Upper lobe of left lung (tissue), 6 donors: ENCODE results near the gene APOBEC3C. TPM values are rescaled to one million over a fixed set of nuclear protein-coding genes. Genes with fewer than 3 reads are reported as not detected.
"Not testable (repeated sequence)": the region's sequence is repeated elsewhere in the genome, so short reads cannot be mapped to it uniquely, and the experiment has no call there.

Experiments used
- ATAC-seq, 2 donors: fragments of 200-7000 bp; cut with Tn5 transposase; one replicate each; pipeline ENCODE4 v1.9.1; 2022; ENCODE audit warnings: mild to moderate bottlenecking in 2 of 2, moderate library complexity in 2 of 2; ENCODE audit not compliant: low FRiP score in 2 of 2
- DNase-seq, 2 donors: peaks; one replicate each; pipeline ENCODE4 v3.0.0-alpha.2; 2019 to 2020
- H3K27ac ChIP-seq, 4 donors: fragments of 200-600 bp; sonication (generic); one replicate each; pipeline ENCODE4 v1.5.1; 2016 to 2019
- H3K27me3 ChIP-seq, 4 donors: fragments of 200-600 bp; sonication (generic); one replicate each; pipeline ENCODE4 v1.5.1; 2017 to 2019
- H3K36me3 ChIP-seq, 4 donors: fragments of 200-600 bp; sonication (generic); one replicate each; pipeline ENCODE4 v1.5.1; 2016 to 2019
- H3K4me1 ChIP-seq, 4 donors: fragments of 200-600 bp; sonication (generic); one replicate each; pipeline ENCODE4 v1.5.1; 2018 to 2019
- H3K4me3 ChIP-seq, 4 donors: fragments of 200-600 bp; sonication (generic); one replicate each; pipeline ENCODE4 v1.5.1; 2017 to 2019; ENCODE audit warnings: mild to moderate bottlenecking in 2 of 4, moderate library complexity in 1 of 4
- H3K9me3 ChIP-seq, 4 donors: fragments of 200-600 bp; sonication (generic); one replicate each; pipeline ENCODE4 v1.5.1; 2018 to 2019
- EP300 ChIP-seq, 4 donors: sonication (generic); formaldehyde crosslinking; IDR thresholded peaks; one replicate each; pipeline ENCODE4 v1.5.1; 2017; ENCODE audit warnings: antibody characterized with exemption in 4 of 4, control low read depth in 2 of 4
- POLR2A ChIP-seq, 4 donors: fragments of 450-650 bp; IDR thresholded peaks; one replicate each; pipeline ENCODE4 v1.5.1; 2016 to 2017; ENCODE audit warnings: antibody characterized with exemption in 4 of 4, mild to moderate bottlenecking in 2 of 4
- POLR2AphosphoS5 ChIP-seq, 2 donors: sonication (generic); formaldehyde crosslinking; IDR thresholded peaks; one replicate each; pipeline ENCODE4 v1.5.1; 2017; ENCODE audit warnings: antibody characterized with exemption in 2 of 2
- WGBS, 2 donors: methylation state at CpG; one replicate each; pipeline ENCODE4 v1.1.5; 2017 to 2018; 5-methylcytosine and 5-hydroxymethylcytosine counted together
- total RNA-seq, 6 donors: library from RNA; depleted of rRNA in 4 of 6; stranded (reverse); fragments of >200 nt in 4 of 6; gene quantifications; one replicate each; pipeline versions ENCODE4 v1.1.0 to v1.2.1, GENCODE V29; 2016 to 2021
- TF ChIP-seq, protein P1 (sequence below), 6 experiments: fragments of 450-650 bp in 4 of 6; fragments of 200-600 bp in 2 of 6; sonication (generic) in 2 of 6; IDR thresholded peaks; one replicate each; pipeline ENCODE4 v1.5.1; 2016 to 2019; ENCODE audit warnings: antibody characterized with exemption in 6 of 6
- donor health status: DM: no; HTN: no; CAD: no; lungs with moderate emphysema.
- donor health status: DM: no; HTN: yes; CAD: no; lungs with severe emphysema.

The APOBEC3C gene
- total RNA-seq, 6 donors from 2014 or later, result 6.1 to 27.0 (median 11.1) TPM

DNA sequence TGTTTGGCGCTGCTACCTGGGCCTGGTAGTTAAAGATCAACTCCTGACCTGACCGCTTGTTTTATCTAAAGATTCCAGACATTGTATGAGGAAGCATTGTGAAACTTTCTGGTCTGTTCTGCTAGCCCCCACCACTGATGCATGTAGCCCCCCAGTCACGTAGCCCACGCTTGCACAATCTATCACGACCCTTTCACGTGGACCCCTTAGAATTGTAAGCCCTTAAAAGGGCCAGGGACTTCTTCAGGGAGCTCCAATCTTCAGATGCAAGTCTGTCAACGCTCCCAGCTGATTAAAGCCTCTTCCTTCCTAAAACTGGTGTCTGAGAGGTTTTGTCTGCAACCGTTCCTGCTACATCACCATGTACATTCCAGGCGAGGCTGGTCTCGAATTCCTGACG, 41.6 kb downstream of the APOBEC3C start:
- no peak overlapping the region for H3K4me3 ChIP-seq
- H3K9me3 ChIP-seq, result no peaks in the 10 kb centered on the region
- no peak overlapping the region for H3K27ac ChIP-seq
- no peaks in the 10 kb centered on the region for H3K4me1 ChIP-seq
- TF ChIP-seq POLR2A (IDR thresholded peaks at IDR 0.05) (no peak), POLR2AphosphoS5 (IDR thresholded peaks at IDR 0.05) (no peak), EP300 (IDR thresholded peaks at IDR 0.05) (no peak)
- TF ChIP-seq, protein P1, sequence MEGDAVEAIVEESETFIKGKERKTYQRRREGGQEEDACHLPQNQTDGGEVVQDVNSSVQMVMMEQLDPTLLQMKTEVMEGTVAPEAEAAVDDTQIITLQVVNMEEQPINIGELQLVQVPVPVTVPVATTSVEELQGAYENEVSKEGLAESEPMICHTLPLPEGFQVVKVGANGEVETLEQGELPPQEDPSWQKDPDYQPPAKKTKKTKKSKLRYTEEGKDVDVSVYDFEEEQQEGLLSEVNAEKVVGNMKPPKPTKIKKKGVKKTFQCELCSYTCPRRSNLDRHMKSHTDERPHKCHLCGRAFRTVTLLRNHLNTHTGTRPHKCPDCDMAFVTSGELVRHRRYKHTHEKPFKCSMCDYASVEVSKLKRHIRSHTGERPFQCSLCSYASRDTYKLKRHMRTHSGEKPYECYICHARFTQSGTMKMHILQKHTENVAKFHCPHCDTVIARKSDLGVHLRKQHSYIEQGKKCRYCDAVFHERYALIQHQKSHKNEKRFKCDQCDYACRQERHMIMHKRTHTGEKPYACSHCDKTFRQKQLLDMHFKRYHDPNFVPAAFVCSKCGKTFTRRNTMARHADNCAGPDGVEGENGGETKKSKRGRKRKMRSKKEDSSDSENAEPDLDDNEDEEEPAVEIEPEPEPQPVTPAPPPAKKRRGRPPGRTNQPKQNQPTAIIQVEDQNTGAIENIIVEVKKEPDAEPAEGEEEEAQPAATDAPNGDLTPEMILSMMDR (IDR thresholded peaks at IDR 0.05), result no peak
- WGBS, 2 donors, result 91% methylated on average over 11 of the region's 11 CpGs
- ATAC-seq (no peak), DNase-seq (no peak)
- no peaks in the 10 kb centered on the region for H3K27me3 ChIP-seq
- no peaks in the 10 kb centered on the region for H3K36me3 ChIP-seq

DNA sequence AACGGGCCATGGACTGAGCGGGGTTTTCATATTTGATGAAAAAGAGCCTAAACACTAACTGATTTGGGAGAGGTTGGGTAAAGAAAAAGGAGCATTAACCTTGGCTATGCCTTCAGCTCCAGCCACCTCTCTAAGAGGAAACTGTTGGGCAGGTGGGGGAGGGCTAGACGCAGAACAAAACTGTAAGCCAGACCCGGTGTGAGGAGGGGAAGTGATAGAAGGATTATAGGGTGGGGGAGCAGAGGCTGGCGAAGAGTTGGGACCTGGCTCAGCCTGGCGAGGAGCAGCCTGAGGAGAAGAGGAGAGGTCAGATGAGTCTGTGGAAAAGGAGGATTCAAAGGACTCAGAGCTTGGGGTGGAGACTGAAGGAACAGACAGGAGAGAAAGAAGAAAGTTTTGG, 47.2 kb downstream of the APOBEC3C start:
- DNase-seq, H3K27me3 ChIP-seq, H3K36me3 ChIP-seq, ATAC-seq, H3K4me3 ChIP-seq, H3K4me1 ChIP-seq, H3K27ac ChIP-seq, H3K9me3 ChIP-seq: not testable (repeated sequence)
- 51 to 59% methylated on average over 6 of the region's 6 CpGs for WGBS, 2 donors

DNA sequence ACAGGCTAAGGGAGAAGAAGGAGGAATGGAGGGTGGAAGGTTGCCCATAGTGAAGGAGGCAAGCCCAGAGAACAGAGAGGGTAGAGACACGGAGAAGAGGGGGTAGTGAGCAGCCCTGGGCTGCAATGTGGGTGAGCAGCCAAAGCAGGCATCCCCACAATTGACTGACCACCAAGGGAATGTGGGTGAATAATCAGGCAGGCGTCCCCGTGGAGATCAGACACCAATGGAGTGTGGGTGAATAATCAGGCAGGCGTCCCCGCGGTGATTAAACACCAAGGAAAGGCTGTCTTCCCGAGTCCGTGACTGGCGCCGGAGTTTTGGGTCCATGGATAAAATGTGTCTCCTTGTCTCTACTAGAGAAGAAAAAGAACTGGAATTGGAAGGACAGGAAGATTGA, 47.9 kb downstream of the APOBEC3C start:
- not testable (repeated sequence) for H3K27ac ChIP-seq, H3K36me3 ChIP-seq, H3K4me3 ChIP-seq, ATAC-seq, H3K27me3 ChIP-seq, H3K4me1 ChIP-seq, H3K9me3 ChIP-seq, DNase-seq
- 80 to 87% methylated on average over 10 of the region's 10 CpGs for WGBS, 2 donors

DNA sequence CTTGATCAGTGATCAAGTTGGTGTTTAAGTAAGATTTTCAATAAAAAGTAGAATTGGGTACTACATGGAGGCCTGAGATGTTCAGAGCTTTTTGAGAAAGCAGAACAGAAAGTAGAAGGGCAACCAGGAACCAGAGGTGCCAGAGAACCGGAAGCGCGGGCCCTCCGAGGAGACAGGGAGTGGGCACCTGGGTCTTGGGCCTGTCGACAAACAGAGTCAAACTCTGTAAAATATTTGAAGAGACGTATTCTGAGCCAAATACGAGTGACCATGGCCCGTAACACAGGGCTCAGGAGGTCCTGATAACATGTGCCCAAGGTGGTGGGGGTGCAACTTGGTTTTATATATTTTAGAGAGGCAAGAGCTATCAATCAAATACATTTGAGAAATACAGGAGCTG, 49.8 kb downstream of the APOBEC3C start:
- H3K9me3 ChIP-seq, DNase-seq, H3K27ac ChIP-seq, ATAC-seq, H3K36me3 ChIP-seq, H3K4me3 ChIP-seq, H3K27me3 ChIP-seq, H3K4me1 ChIP-seq: not testable (repeated sequence)
- 86 to 98% methylated on average over 8 of the region's 8 CpGs for WGBS, 2 donors

DNA sequence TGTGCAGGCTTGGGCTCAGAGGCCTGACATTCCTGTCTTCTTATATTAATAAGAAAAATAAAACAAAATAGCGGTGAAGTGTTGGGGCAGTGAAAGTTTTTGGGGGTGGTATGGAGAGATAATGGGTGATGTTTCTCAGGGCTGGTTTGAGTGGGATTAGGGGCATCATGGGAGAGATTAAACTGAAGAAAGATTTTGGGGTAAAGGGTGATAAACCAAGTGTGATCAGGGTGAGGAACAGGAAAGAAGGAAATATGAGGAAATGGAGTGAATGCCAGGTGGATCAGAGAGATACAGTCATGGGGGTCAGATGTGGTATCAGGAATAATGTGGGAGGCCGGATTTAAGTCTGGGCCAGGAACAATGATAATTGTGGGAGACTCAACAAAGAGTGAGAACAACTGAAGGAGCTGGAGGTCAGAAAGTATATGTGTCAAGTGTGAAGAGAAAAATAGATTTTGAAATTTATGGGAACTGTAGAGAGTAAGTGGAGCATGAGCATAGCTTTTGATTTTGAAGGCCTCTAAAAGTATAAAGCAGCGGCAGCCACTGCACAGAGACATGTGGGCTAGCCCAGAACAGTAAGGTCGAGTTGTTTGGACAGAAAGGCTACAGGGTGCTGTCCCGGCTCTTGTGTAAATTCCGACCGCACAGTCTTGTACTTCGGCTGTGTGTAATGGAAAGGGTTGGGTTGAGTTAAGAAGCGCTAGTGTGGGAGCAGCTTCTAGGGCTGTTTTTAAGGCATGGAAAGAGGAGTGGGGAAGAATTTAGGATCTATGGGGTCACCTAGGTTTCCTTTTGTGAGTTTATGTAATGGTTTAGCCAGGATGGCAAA, 52.6 kb downstream of the APOBEC3C start:
- 81 to 82% methylated on average over 9 of the region's 9 CpGs for WGBS, 2 donors
- not testable (repeated sequence) for H3K27ac ChIP-seq, H3K4me3 ChIP-seq, H3K27me3 ChIP-seq, ATAC-seq, H3K36me3 ChIP-seq, DNase-seq, H3K4me1 ChIP-seq, H3K9me3 ChIP-seq

DNA sequence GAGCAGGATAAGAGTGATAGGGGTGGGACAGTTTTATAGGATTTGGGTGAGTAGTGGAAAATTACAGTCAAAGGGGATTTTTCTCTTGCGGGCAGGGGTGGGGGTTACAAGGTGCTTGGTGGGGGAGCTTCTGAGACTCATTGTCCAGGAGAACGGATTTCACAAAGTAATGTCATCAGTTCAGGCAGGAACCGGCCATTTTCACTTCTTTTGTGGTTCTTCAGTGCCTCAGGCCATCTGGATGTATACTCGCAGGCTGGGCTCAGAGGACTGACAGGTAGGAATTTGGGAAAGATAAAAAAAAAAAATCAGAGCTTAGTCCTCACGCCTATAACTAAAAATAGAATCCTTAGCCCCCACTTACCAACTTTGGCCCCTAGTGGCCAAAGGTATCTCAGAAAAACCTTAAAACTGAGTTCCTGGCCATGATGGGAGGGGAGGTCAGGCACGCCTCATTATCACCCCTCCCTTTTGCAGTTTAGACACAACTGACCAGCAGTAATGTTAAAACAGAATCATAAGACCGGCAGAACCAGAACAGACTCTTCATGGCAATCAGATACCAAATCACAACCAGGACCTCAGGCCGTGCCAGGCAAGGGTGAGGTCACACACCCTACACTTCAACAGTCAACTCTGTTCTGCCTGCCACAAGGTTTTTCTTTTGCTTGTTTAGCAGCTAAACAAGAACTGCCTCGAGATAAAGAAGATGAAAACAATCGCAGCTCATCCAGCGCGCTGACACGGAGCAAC, 54.2 kb downstream of the APOBEC3C start:
- TF ChIP-seq, protein P1 (IDR thresholded peaks at IDR 0.05), result no peak
- no peak for DNase-seq
- no peaks in the 10 kb centered on the region for H3K4me1 ChIP-seq
- no peak overlapping the region for H3K27ac ChIP-seq
- no peaks in the 10 kb centered on the region for H3K36me3 ChIP-seq
- H3K27me3 ChIP-seq, result no peaks in the 10 kb centered on the region
- H3K4me3 ChIP-seq, result no peak overlapping the region
- 72 to 75% methylated on average over 13 of the region's 13 CpGs for WGBS, 2 donors
- H3K9me3 ChIP-seq, result no peaks in the 10 kb centered on the region
- no peak for ATAC-seq

Other genes starting within 250 kb of the APOBEC3C start
- 10 to 100 TPM; 14.7 to 23.7 (median 20.2) TPM for gene DNAL4, start 220.1 kb upstream of the APOBEC3C start, total RNA-seq
- 1 to 10 TPM in 5 of 6 donors, not detected in 1; 1.4 to 6.6 (median 3.0) TPM for gene NPTXR, start 170.2 kb upstream of the APOBEC3C start, total RNA-seq
- gene CBX6, start 142.0 kb upstream of the APOBEC3C start, total RNA-seq, result 10 to 100 TPM; 30.4 to 74.9 (median 45.4) TPM
- gene APOBEC3A, start 56.6 kb upstream of the APOBEC3C start, total RNA-seq, result 10 to 100 TPM in 3 of 6 donors, 1 to 10 TPM in 3; 3.0 to 27.3 (median 8.3) TPM
- 1 to 10 TPM in 3 of 6 donors, under 1 TPM in 1, not detected in 2; 0.89 to 5.8 (median 1.5) TPM for gene APOBEC3B, start 31.9 kb upstream of the APOBEC3C start, total RNA-seq
- 1 to 10 TPM; 1.2 to 5.8 (median 3.6) TPM for gene APOBEC3D, start 6.9 kb downstream of the APOBEC3C start, total RNA-seq
- gene APOBEC3F, start 26.6 kb downstream of the APOBEC3C start, total RNA-seq, result 10 to 100 TPM in 2 of 6 donors, 1 to 10 TPM in 4; 4.0 to 12.0 (median 6.5) TPM
- gene APOBEC3G, start 63.0 kb downstream of the APOBEC3C start, total RNA-seq, result 10 to 100 TPM; 10.2 to 38.8 (median 15.8) TPM
- 1 to 10 TPM in 3 of 6 donors, under 1 TPM in 3; 0.78 to 4.2 (median 1.0) TPM for gene APOBEC3H, start 83.0 kb downstream of the APOBEC3C start, total RNA-seq
- 100 to 1,000 TPM in 1 of 6 donors, 10 to 100 TPM in 5; 51.5 to 145 (median 60.6) TPM for gene CBX7, start 138.4 kb downstream of the APOBEC3C start, total RNA-seq
- 10 to 100 TPM; 15.4 to 41.7 (median 24.1) TPM for gene PDGFB, start 230.7 kb downstream of the APOBEC3C start, total RNA-seq